Common myeloid progenitor, CD34-positive (primary cell): ENCODE measurements around the gene PPP1R9B.

ENCODE experiments used
- CTCF ChIA-PET: fragments of 350-600 bp; sonication (Branson Sonifier 250); formaldehyde crosslinking; loops from one replicate; lab custom pipeline; 2021; ENCODE audit warnings: antibody characterized with exemption; lab: Charles Lee
- POLR2A ChIA-PET: fragments of 350-600 bp; sonication (Branson Sonifier 250); formaldehyde crosslinking; loops from one replicate; lab custom pipeline; 2021; ENCODE audit warnings: antibody characterized with exemption; lab: Charles Lee
- DNase-seq, 3 donors: peaks; one replicate each; pipeline versions ENCODE4 v3.0.0 to v3.0.0-alpha.2; 2013
- H3K27ac ChIP-seq, 2 experiments: 1 replicate in 1 of 2; 2 replicates in 1 of 2; pipeline ENCODE4 v1.7.0; 2013; ENCODE audit warnings: inconsistent platforms in 2 of 2, low read length in 2 of 2, mild to moderate bottlenecking in 2 of 2, low read depth in 1 of 2, moderate library complexity in 1 of 2; ENCODE audit not compliant: severe bottlenecking in 2 of 2, insufficient read depth in 1 of 2, poor library complexity in 1 of 2
- H3K27me3 ChIP-seq, 5 experiments: replicated peaks in 2 of 5; 1 replicate in 3 of 5; 2 replicates in 2 of 5; pipeline versions ENCODE4 v1.6.1 to v1.7.0; 2013; ENCODE audit warnings: low read length in 4 of 5, mild to moderate bottlenecking in 2 of 5, moderate library complexity in 2 of 5, inconsistent platforms in 1 of 5; ENCODE audit not compliant: insufficient read depth in 5 of 5, control insufficient read depth in 4 of 5
- H3K36me3 ChIP-seq, 4 experiments: 1 replicate in 2 of 4; 2 replicates in 2 of 4; pipeline versions ENCODE4 v1.6.1 to v1.7.0; 2013; ENCODE audit warnings: low read length in 3 of 4, control low read depth in 1 of 4, mild to moderate bottlenecking in 1 of 4; ENCODE audit not compliant: control insufficient read depth in 4 of 4, insufficient read depth in 4 of 4
- H3K4me1 ChIP-seq, 4 experiments: 1 replicate in 3 of 4; 2 replicates in 1 of 4; pipeline versions ENCODE4 v1.6.1 to v1.7.1; 2013; ENCODE audit warnings: low read length in 3 of 4, mild to moderate bottlenecking in 3 of 4, control low read depth in 1 of 4, inconsistent platforms in 1 of 4, moderate library complexity in 1 of 4; ENCODE audit not compliant: control insufficient read depth in 4 of 4, insufficient read depth in 4 of 4; ENCODE audit errors: control extremely low read depth in 1 of 4
- H3K4me3 ChIP-seq, 7 experiments: 1 replicate in 4 of 7; 2 replicates in 3 of 7; pipeline versions ENCODE4 v1.5.1 to v1.7.0; 2013; ENCODE audit warnings: mild to moderate bottlenecking in 7 of 7, low read length in 6 of 7, moderate library complexity in 6 of 7, inconsistent platforms in 2 of 7, low read depth in 2 of 7, control low read depth in 1 of 7; ENCODE audit not compliant: insufficient read depth in 4 of 7, control insufficient read depth in 1 of 7; ENCODE audit errors: extremely low read depth in 1 of 7
- H3K9me3 ChIP-seq, 5 experiments: 1 replicate in 4 of 5; 2 replicates in 1 of 5; pipeline versions ENCODE4 v1.6.1 to v1.7.1; 2013; ENCODE audit warnings: low read length in 4 of 5, mild to moderate bottlenecking in 2 of 5, inconsistent platforms in 1 of 5, low read depth in 1 of 5, moderate library complexity in 1 of 5; ENCODE audit not compliant: control insufficient read depth in 4 of 5, insufficient read depth in 2 of 5; ENCODE audit errors: control extremely low read depth in 1 of 5
- WGBS: methylation state at CpG from one replicate; pipeline ENCODE4 v1.1.5; 2013; ENCODE audit not compliant: insufficient coverage; 5-methylcytosine and 5-hydroxymethylcytosine counted together

Gene PPP1R9B

DNA sequence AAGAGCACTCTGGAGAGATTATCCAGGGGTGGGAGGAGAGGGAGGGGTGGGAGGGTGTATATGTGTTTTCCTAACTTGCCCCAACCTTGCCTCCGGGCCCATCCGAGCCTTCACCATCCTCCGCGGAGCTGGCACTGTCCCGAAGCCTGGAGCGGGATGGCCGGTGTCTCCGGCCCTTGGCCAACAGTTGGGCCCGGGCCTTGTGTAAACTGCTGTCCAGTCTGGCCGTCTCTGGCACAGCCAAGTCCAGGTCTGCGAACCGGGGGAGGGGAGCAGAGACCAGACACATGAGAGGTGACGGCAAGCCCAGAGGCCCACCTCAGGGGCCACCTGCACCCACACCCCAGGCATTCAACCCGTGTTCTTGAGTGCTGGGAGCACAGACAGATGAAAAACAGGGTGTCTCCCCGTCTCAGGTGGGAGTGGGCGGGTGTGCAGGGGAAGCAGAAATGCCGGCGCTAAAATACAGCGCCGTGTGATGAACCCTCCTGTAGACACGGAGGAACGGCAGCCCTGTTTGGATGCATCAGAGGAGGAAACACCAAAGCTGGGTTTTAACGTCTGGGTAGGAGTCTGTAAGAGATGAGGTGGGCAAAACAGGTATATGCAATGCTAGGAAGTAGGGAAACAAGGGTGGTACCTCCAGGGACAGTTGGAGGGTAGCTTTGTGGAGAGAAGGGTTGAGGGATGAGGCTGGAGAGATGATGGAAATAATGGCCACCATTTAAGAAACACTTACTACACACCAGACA, 32.2 kb downstream of the PPP1R9B start:
- ChIA-PET CTCF (interaction anchor here (1.1 to 14.4 kb wide), 13 partner anchors 9 to 47 kb away, joined by 3 to 134 read pairs (median 8); partner anchors contain the start of genes PDK2 and SGCA), POLR2A (interaction anchor here (1.4 kb wide), 1 partner anchor 42 kb away, joined by 4 read pairs; no protein-coding TSS in a partner anchor)
- Histone ChIP-seq H3K4me3 (no peak overlapping the region), H3K4me1 (peaks cover 0 to 23% (median 17%) of the 10 kb centered on the region in 4 experiments), H3K27me3 (peaks cover 0 to 3% (median 0%) of the 10 kb centered on the region in 5 experiments), H3K27ac (no peak overlapping the region), H3K9me3 (no peaks in the 10 kb centered on the region), H3K36me3 (no peaks in the 10 kb centered on the region)
- WGBS: 93% methylated on average over 10 of the region's 23 CpGs
- DNase-seq: no peak

DNA sequence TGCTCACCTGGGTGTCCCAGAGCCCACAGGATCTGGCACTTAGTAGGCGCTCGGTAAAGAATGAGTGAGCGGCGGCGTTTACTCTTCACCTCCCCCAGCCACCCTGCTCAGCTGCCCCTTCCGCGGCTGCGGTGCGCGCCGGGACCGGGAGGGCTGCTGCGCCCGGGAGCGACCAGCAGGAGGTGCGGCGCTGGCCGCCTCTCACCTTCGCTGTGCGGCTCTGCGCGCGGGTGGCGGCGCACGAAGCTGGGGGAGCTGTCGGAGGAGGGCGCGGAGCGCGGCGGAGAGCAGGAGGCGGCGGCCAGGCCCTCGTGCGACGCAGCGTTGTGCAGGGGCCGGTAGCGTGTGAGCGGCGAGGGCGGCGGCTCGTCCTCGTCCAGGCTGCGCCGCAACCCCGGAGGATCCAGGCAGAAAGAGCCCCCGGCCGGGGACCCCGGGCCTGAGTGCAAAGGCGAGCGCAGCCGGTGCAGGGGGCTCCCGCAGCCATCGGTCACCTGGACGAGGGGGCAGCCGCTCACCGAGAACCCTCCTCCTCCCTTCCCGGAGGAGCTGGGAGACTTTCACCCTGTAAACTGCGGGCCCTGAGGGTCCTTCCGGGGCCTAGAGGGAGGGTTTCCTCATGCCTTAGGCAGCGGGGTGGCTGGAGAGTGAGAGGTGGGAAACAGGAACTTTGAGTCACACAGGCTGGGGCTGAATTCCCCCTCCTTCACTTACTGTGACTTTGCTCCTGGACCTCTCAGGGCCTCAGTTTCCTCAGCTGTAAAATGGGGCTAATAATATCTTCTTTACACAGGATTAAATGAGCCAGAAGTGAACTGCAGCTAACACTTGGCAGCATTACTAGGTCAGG, 33.0 kb downstream of the PPP1R9B start:
- H3K4me3 ChIP-seq: peak overlapping the region in 5 of 7 experiments; percentile 30 to 70 (median 57)
- no peaks in the 10 kb centered on the region for H3K9me3 ChIP-seq
- ChIA-PET CTCF (interaction anchor here (0.7 to 14.4 kb wide), 18 partner anchors 9 to 183 kb away, joined by 3 to 134 read pairs (median 6); partner anchors contain the start of genes PDK2 and SGCA), POLR2A (interaction anchor here (0.7 to 1.4 kb wide), 2 partner anchors 8 to 12 kb away, joined by 3 read pairs; partner anchors contain the start of gene SAMD14)
- no peak overlapping the region for H3K27ac ChIP-seq
- peak; percentile 77 to 84 (median 81) for DNase-seq
- H3K4me1 ChIP-seq: peaks cover 0 to 23% (median 17%) of the 10 kb centered on the region in 4 experiments
- under 1% methylated on average over 61 of the region's 64 CpGs for WGBS
- peaks cover 0 to 3% (median 0%) of the 10 kb centered on the region in 5 experiments for H3K27me3 ChIP-seq
- H3K36me3 ChIP-seq: no peaks in the 10 kb centered on the region

DNA sequence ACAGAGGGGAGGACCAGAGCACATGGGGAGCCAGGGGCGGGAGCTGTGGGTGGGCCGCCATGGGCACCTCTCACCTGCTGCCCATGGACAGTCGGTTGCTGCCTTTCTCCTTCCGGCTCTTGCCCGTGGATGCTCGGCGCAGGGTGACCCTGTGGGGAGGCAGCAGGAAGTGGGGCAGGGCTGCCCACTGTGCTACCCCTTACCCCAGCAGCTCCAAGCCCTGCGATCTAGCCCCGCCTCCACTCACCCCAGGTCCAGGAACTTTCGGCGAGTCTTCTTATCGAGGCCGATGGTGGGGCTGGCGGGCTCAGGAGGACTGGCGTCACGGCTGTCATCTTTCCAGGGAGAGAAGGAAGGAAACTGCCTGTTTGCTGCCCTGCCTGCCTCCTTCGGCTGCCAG, 34.7 kb downstream of the PPP1R9B start:
- CTCF ChIA-PET: interaction anchor here (0.9 to 14.4 kb wide), 13 partner anchors 11 to 174 kb away, joined by 3 to 134 read pairs (median 9); partner anchors contain the start of gene PDK2
- Histone ChIP-seq H3K36me3 (peaks cover 0 to 7% (median 2%) of the 10 kb centered on the region in 4 experiments), H3K27ac (no peak overlapping the region), H3K4me1 (peaks cover 0 to 23% (median 17%) of the 10 kb centered on the region in 4 experiments), H3K9me3 (no peaks in the 10 kb centered on the region), H3K4me3 (peak overlapping the region in 2 of 7 experiments; percentile 33 to 48), H3K27me3 (peaks cover 0 to 3% (median 0%) of the 10 kb centered on the region in 5 experiments)
- POLR2A ChIA-PET: no interaction called here
- WGBS: 20% methylated on average over 14 of the region's 17 CpGs
- DNase-seq: peak in 2 of 3 donors; percentile 50 to 57

DNA sequence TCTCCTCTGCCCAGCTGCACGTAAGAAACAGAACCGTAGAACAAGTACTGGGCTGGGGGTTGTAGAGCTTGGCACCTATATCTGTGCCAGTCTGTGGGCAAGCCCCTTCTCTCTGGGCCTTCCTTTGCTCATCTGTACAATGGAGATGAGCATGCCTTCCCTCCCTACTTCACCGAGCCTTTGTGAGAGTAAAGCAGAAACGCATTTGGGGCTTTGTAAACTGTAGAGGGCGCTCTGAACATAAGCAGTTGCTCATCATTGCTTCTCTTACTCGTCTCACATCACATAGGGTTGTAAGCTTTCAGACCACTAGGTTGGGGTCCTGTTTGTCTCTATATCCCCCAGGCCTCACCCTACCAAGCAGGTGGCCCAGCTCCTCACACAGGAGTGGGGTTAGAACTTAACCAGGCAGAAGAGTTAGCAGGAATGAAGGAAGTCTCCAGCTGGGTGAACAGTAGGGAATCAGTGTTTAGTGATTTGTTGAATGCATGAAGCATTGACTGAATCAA, 35.6 kb downstream of the PPP1R9B start:
- Histone ChIP-seq H3K27me3 (no peaks in the 10 kb centered on the region), H3K27ac (no peak overlapping the region), H3K9me3 (no peaks in the 10 kb centered on the region), H3K36me3 (peaks cover 0 to 14% (median 4%) of the 10 kb centered on the region in 4 experiments), H3K4me3 (no peak overlapping the region), H3K4me1 (peaks cover 0 to 23% (median 17%) of the 10 kb centered on the region in 4 experiments)
- ChIA-PET POLR2A (no interaction called here), CTCF (interaction anchor here (0.6 to 14.4 kb wide), 21 partner anchors 8 to 395 kb away, joined by 3 to 134 read pairs (median 6); partner anchors contain the start of gene PDK2)
- peak; percentile 72 to 85 (median 85) for DNase-seq
- WGBS: 8% methylated on average over 4 of the region's 6 CpGs

DNA sequence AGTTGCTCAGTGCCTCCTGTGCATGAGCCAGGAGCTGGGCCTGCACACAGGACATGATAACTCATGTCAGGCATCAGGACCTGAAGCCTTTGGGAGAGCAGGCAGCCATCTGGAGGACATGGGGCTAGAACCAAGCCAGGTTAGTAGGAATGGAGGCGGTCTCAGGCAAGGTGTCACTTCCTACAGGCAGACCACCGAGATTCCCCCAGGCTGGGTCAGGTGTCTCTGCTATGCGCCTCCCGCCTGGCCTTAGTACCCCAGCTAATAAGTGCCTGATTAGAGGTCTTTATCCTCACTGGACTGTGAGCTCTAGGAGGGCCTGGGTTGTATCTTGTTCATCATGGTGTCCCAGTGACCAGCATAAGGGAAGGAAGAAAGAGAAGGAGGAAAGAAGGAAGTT, 36.1 kb downstream of the PPP1R9B start:
- Histone ChIP-seq H3K27ac (no peak overlapping the region), H3K36me3 (peaks cover 0 to 19% (median 5%) of the 10 kb centered on the region in 4 experiments), H3K4me3 (no peak overlapping the region), H3K4me1 (peaks cover 0 to 23% (median 17%) of the 10 kb centered on the region in 4 experiments), H3K27me3 (no peaks in the 10 kb centered on the region), H3K9me3 (no peaks in the 10 kb centered on the region)
- no peak for DNase-seq
- ChIA-PET CTCF (interaction anchor here (0.8 to 14.4 kb wide), 19 partner anchors 9 to 175 kb away, joined by 3 to 134 read pairs (median 7); partner anchors contain the start of gene PDK2), POLR2A (no interaction called here)
- 93% methylated on average over 2 of the region's 4 CpGs for WGBS

DNA sequence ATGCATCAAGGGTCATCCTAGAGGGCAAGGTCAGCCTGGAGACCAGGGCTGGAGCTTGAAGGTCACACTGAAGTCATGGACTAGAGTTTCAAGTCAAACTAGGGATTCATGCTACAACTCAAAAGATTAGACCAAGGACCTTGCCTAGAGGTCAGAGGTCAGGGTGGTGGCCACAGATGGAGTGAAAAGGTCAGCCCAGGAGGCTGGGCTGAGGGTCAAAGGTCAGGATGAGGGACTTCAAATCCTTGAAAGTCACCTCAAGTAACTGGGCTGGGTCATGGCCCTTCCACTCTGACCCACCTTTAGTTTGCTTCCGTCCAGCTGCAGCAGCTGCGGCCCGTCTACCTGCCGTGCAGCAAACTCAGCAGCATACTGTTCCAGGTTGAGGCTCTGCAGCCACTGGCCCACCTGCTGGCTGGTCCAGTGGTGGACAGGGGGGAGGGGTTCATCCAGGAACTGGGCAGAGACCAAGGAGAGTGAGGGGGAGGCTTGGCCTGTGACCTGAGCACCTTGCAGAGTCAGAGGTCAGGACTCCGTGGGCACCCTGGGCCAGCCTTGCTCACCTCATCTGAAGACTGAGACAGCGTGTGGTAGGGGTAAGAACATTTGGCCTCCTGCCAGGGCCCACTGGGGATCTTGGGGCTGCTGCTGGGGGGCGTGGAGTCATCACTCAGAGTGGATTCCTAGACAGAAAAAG, 36.7 kb downstream of the PPP1R9B start:
- CTCF ChIA-PET: interaction anchor here (0.8 to 14.4 kb wide), 16 partner anchors 9 to 83 kb away, joined by 3 to 134 read pairs (median 7); partner anchors contain the start of gene PDK2
- no peaks in the 10 kb centered on the region for H3K9me3 ChIP-seq
- POLR2A ChIA-PET: no interaction called here
- DNase-seq: no peak
- WGBS: 94% methylated on average over 7 of the region's 7 CpGs
- H3K36me3 ChIP-seq: peaks cover 0 to 25% (median 8%) of the 10 kb centered on the region in 4 experiments
- H3K4me1 ChIP-seq: peaks cover 0 to 23% (median 17%) of the 10 kb centered on the region in 4 experiments
- no peaks in the 10 kb centered on the region for H3K27me3 ChIP-seq
- no peak overlapping the region for H3K4me3 ChIP-seq
- H3K27ac ChIP-seq: no peak overlapping the region
